ENCODE data around the gene MANEAL. TPM values are rescaled to one million over a fixed set of nuclear protein-coding genes. Genes with fewer than 3 reads are reported as not detected.
A peak's percentile ranks its signal among the peaks of the same experiment; 100 is the strongest.

The MANEAL gene
- polyA plus RNA-seq, 12 donors, result 2.1 to 6.1 (median 3.0) TPM; not detected in 2

- no peak for DNase-seq
Measured at GRCh38 chr1:37776946-37777516, 16.6 kb upstream of the MANEAL start.

GRCh38 chr1:37778654-37779053 lies 15.0 kb upstream of the MANEAL start:
- no peak for DNase-seq

GRCh38 chr1:37782491-37782890 lies 11.2 kb upstream of the MANEAL start:
- no peak for DNase-seq

GRCh38 chr1:37792943-37793686 lies 532 bp upstream of the MANEAL start:
- no peak for DNase-seq

- no peak for DNase-seq
Measured at GRCh38 chr1:37794372-37795339, 1.0 kb downstream of the MANEAL start.

- DNase-seq, result peak; percentile 65
Measured at GRCh38 chr1:37795340-37796125, 1.9 kb downstream of the MANEAL start.

- DNase-seq, result no peak
Measured at GRCh38 chr1:37797750-37798345, 4.2 kb downstream of the MANEAL start.

GRCh38 chr1:37802439-37802838 lies 8.8 kb downstream of the MANEAL start:
- DNase-seq, result no peak

GRCh38 chr1:37807220-37807554 lies 13.5 kb downstream of the MANEAL start:
- no peak for DNase-seq

- DNase-seq, result peak; percentile 94
Measured at GRCh38 chr1:37807555-37808368, 14.1 kb downstream of the MANEAL start, which contains the start of the genes C1orf122 and YRDC. C1orf122 (plus strand) TSS chr1:37807790; CDS start chr1:37808405, 615 bp downstream. YRDC (minus strand) TSS chr1:37808208; CDS start chr1:37808180, 28 bp downstream.

- peak; percentile 52 for DNase-seq
Measured at GRCh38 chr1:37808369-37809319, 15.0 kb downstream of the MANEAL start.

GRCh38 chr1:37809942-37810341 lies 16.3 kb downstream of the MANEAL start:
- DNase-seq, result no peak

GRCh38 chr1:37811027-37811655 lies 17.5 kb downstream of the MANEAL start:
- peak; percentile 62 for DNase-seq

- peak; percentile 34 for DNase-seq
Measured at GRCh38 chr1:37813529-37814145, 20.0 kb downstream of the MANEAL start.

GRCh38 chr1:37814252-37814651 lies 20.6 kb downstream of the MANEAL start:
- peak; percentile 21 for DNase-seq

- no peak for DNase-seq
Measured at GRCh38 chr1:37817481-37817880, 23.8 kb downstream of the MANEAL start.

- DNase-seq, result no peak
Measured at GRCh38 chr1:37821481-37821880, 27.8 kb downstream of the MANEAL start.

Measured in muscle of arm (tissue), 12 donors.